Measurements from ENCODE around the gene USP21. TPM values are rescaled to one million over a fixed set of nuclear protein-coding genes. Genes with fewer than 3 reads are reported as not detected.

USP21 gene
- total and polyA plus RNA-seq, 9 of the 15 experiments (the other 6 are each of a cell fraction or from before 2014, with no cell fraction given), result 4.9 to 52.4 (median 21.6) TPM

DNA sequence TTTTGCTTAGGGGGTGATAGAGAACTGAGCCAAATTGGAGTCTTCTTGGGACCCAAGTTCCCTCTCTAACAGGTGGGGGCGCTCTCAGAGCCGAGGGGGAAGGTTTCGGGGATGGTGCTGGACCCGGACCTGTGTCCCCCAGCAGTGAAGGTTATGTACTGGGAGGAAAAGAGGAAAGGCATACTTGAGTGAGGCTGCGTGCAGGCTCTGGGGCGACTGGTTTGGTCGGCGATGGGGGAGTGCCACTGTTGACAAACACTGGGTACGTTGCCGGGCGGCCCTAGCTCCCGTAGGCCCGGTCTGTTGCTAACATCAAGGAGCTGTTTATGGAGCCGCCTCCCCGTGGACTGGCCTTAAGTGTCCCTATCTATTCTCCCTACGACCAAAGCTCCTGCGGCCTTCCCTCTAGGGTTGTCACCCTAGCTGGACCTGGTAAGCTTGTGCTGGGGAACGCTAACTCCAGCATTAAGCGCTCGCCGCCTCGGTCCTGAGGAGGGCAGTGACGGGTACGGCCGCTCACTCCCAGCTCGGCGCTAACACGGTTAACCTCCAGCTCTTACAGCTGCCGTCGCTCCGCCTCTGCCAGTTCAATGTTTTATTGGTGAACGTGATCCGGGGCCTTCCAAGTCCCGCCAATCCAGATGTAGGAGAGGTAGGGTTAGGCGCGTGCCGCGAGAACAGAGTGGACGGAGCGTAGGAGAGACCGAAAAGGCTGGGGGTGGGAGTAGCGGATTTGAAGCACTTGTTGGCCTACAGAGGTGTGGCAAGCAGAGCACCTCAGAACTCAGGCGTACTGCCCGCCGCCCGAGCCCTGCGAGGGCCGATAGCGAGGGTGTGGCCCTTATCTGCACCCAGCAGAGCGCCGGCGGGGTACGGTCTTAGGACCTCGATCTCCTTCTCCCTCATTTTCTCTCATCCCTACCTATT is 6.7 kb downstream of the USP21 start, which contains the start of gene PPOX (continued):
- TF ChIP-seq ADNP (tag; IDR thresholded peaks at IDR 0.05) (no peak), JUNB (CRISPR knock-in tag; conservative IDR thresholded peaks at IDR 0.05) (no peak), ZBTB17 (CRISPR knock-in tag; IDR thresholded peaks at IDR 0.05) (peak; percentile 77; the same call in 1 of the 2 replicates), ETS1 (conservative IDR thresholded peaks at IDR 0.05; ENCODE audit: control insufficient read depth, low read depth, low read length) (peak; percentile 86), U2AF1 (optimal IDR thresholded peaks at IDR 0.05; ENCODE audit: low read depth, low read length) (no peak), STAT5B (CRISPR knock-in tag; IDR thresholded peaks at IDR 0.05) (no peak), FOXA1 (IDR thresholded peaks at IDR 0.05; ENCODE audit: borderline replicate concordance) (no peak), PPARD (CRISPR knock-in tag; IDR thresholded peaks at IDR 0.05) (no peak), SIN3B (IDR thresholded peaks at IDR 0.05; ENCODE audit: low read depth) (no peak), NCOA2 (IDR thresholded peaks at IDR 0.05; ENCODE audit: partially characterized antibody in 2 of 2) (no peak), ZNF780A (CRISPR knock-in tag; IDR thresholded peaks at IDR 0.05) (no peak), TFAM (CRISPR knock-in tag; conservative IDR thresholded peaks at IDR 0.05) (no peak), MCM2 (IDR thresholded peaks at IDR 0.05; ENCODE audit: low read depth) (no peak), SMAD1 (IDR thresholded peaks at IDR 0.05; ENCODE audit: low read depth, low read length, partially characterized antibody) (peak; percentile 66), THRAP3 (IDR thresholded peaks at IDR 0.05; ENCODE audit: borderline replicate concordance) (0 out of 2 replicates have a peak, but pooled peaks have one; percentile 62), ZNF224 (CRISPR knock-in tag; IDR thresholded peaks at IDR 0.05) (no peak), HNRNPUL1 (IDR thresholded peaks at IDR 0.05; ENCODE audit: low read length) (no peak), FOXO4 (CRISPR knock-in tag; IDR thresholded peaks at IDR 0.05) (no peak)
- TF ChIP-seq, protein P1, sequence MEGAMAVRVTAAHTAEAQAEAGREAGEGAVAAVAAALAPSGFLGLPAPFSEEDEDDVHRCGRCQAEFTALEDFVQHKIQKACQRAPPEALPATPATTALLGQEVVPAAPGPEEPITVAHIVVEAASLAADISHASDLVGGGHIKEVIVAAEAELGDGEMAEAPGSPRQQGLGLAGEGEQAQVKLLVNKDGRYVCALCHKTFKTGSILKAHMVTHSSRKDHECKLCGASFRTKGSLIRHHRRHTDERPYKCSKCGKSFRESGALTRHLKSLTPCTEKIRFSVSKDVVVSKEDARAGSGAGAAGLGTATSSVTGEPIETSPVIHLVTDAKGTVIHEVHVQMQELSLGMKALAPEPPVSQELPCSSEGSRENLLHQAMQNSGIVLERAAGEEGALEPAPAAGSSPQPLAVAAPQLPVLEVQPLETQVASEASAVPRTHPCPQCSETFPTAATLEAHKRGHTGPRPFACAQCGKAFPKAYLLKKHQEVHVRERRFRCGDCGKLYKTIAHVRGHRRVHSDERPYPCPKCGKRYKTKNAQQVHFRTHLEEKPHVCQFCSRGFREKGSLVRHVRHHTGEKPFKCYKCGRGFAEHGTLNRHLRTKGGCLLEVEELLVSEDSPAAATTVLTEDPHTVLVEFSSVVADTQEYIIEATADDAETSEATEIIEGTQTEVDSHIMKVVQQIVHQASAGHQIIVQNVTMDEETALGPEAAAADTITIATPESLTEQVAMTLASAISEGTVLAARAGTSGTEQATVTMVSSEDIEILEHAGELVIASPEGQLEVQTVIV (CRISPR knock-in tag; IDR thresholded peaks at IDR 0.05; ENCODE audit: borderline replicate concordance), result no peak
- TF ChIP-seq, protein P2, sequence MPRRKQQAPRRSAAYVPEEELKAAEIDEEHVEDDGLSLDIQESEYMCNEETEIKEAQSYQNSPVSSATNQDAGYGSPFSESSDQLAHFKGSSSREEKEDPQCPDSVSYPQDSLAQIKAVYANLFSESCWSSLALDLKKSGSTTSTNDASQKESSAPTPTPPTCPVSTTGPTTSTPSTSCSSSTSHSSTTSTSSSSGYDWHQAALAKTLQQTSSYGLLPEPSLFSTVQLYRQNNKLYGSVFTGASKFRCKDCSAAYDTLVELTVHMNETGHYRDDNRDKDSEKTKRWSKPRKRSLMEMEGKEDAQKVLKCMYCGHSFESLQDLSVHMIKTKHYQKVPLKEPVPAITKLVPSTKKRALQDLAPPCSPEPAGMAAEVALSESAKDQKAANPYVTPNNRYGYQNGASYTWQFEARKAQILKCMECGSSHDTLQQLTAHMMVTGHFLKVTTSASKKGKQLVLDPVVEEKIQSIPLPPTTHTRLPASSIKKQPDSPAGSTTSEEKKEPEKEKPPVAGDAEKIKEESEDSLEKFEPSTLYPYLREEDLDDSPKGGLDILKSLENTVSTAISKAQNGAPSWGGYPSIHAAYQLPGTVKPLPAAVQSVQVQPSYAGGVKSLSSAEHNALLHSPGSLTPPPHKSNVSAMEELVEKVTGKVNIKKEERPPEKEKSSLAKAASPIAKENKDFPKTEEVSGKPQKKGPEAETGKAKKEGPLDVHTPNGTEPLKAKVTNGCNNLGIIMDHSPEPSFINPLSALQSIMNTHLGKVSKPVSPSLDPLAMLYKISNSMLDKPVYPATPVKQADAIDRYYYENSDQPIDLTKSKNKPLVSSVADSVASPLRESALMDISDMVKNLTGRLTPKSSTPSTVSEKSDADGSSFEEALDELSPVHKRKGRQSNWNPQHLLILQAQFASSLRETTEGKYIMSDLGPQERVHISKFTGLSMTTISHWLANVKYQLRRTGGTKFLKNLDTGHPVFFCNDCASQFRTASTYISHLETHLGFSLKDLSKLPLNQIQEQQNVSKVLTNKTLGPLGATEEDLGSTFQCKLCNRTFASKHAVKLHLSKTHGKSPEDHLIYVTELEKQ (CRISPR knock-in tag; IDR thresholded peaks at IDR 0.05), result no peak
